SK-N-SH (cell line): ENCODE results near the gene PDE4D. TPM values are rescaled to one million over a fixed set of nuclear protein-coding genes. Genes with fewer than 3 reads are reported as not detected.

Experiments
- CTCF ChIA-PET: fragments of 300-600, 350-600 bp; formaldehyde crosslinking; extraction: SDS; loops from one replicate; lab custom pipeline; 2021; lab: Yijun Ruan, JAX
- POLR2A ChIA-PET: fragments of 350-600 bp; sonication (Branson Sonifier 250); formaldehyde crosslinking; extraction: SDS; loops from one replicate; lab custom pipeline; 2020; ENCODE audit warnings: antibody characterized with exemption, inconsistent platforms; lab: Yijun Ruan, JAX
- DNase-seq: peaks from one replicate; pipeline ENCODE4 v3.0.0; 2012
- H2AFZ ChIP-seq: fragments of 200-600 bp; sonication (generic); 2 replicates; pipeline ENCODE4 v1.8.1; 2016; ENCODE audit warnings: antibody characterized with exemption, mild to moderate bottlenecking, low read depth
- H3F3A ChIP-seq: fragments of 200-600 bp; sonication (generic); replicated peaks from 2 replicates; pipeline ENCODE3; 2016; ENCODE audit warnings: antibody characterized with exemption, mild to moderate bottlenecking; ENCODE audit not compliant: insufficient read depth
- H3K27ac ChIP-seq, 2 experiments: fragments of 200-500 bp in 1 of 2; fragments of 200-600 bp in 1 of 2; sonication (Bioruptor generic) in 1 of 2; sonication (generic), shearing (Covaris generic) in 1 of 2; 2 replicates each; pipeline versions ENCODE4 v1.5.1 to v1.6.1; 2014 to 2016; ENCODE audit warnings: low read depth in 2 of 2, inconsistent platforms in 1 of 2, low read length in 1 of 2, mild to moderate bottlenecking in 1 of 2, mixed read lengths in 1 of 2
- H3K27me3 ChIP-seq: fragments of 200-600 bp; sonication (generic), shearing (Covaris generic); 2 replicates; pipeline ENCODE4 v1.6.1; 2016; ENCODE audit warnings: mixed run types; ENCODE audit not compliant: insufficient read depth
- H3K36me3 ChIP-seq, 2 experiments: fragments of 200-500 bp in 1 of 2; fragments of 200-600 bp in 1 of 2; sonication (Bioruptor generic) in 1 of 2; sonication (generic) in 1 of 2; replicated peaks in 1 of 2; 2 replicates each; pipeline versions ENCODE3 to v1.5.1; 2014 to 2016; ENCODE audit warnings: low read length in 1 of 2, mild to moderate bottlenecking in 1 of 2; ENCODE audit not compliant: insufficient read depth in 2 of 2, control insufficient read depth in 1 of 2
- H3K4me1 ChIP-seq, 2 experiments: fragments of 200-500 bp in 1 of 2; fragments of 200-600 bp in 1 of 2; sonication (Bioruptor generic) in 1 of 2; sonication (generic), shearing (Covaris generic) in 1 of 2; 2 replicates each; pipeline versions ENCODE4 v1.5.1 to v1.6.1; 2014 to 2016; ENCODE audit warnings: low read depth in 1 of 2, low read length in 1 of 2, mixed run types in 1 of 2; ENCODE audit not compliant: insufficient read depth in 2 of 2, control insufficient read depth in 1 of 2
- H3K4me2 ChIP-seq: fragments of 200-600 bp; sonication (generic), shearing (Covaris generic); 2 replicates; pipeline ENCODE4 v1.6.1; 2017; ENCODE audit warnings: mixed run types
- H3K4me3 ChIP-seq, 2 experiments: fragments of 200-500 bp in 1 of 2; fragments of 200-600 bp in 1 of 2; sonication (Bioruptor generic) in 1 of 2; sonication (generic), shearing (Covaris generic) in 1 of 2; 2 replicates each; pipeline versions ENCODE4 v1.5.1 to v1.8.1; 2014 to 2016; ENCODE audit warnings: low read depth in 2 of 2, inconsistent platforms in 1 of 2, low read length in 1 of 2, mild to moderate bottlenecking in 1 of 2, mixed read lengths in 1 of 2, moderate library complexity in 1 of 2
- H3K79me2 ChIP-seq: fragments of 200-600 bp; sonication (generic); 2 replicates; pipeline ENCODE4 v1.8.1; 2017; ENCODE audit warnings: mild to moderate bottlenecking; ENCODE audit not compliant: insufficient read depth
- H3K9ac ChIP-seq: fragments of 200-600 bp; sonication (generic); 2 replicates; pipeline ENCODE4 v1.6.1; 2017; ENCODE audit warnings: mixed run types
- H3K9me2 ChIP-seq: fragments of 200-600 bp; sonication (generic); 2 replicates; pipeline ENCODE4 v1.6.1; 2017; ENCODE audit warnings: mixed run types
- H3K9me3 ChIP-seq: fragments of 200-600 bp; sonication (generic); 2 replicates; pipeline ENCODE4 v1.6.1; 2017; ENCODE audit warnings: mixed run types, mild to moderate bottlenecking, moderate library complexity
- H4K20me1 ChIP-seq: fragments of 200-600 bp; sonication (generic); 2 replicates; pipeline ENCODE4 v1.6.1; 2017; ENCODE audit warnings: mild to moderate bottlenecking, mixed run types; ENCODE audit not compliant: insufficient read depth
- ELF1 ChIP-seq: IDR thresholded peaks from 2 replicates; pipeline ENCODE4 v1.4.0; 2012
- EZH2phosphoT487 ChIP-seq: fragments of 200-600 bp; sonication (generic); IDR thresholded peaks from 2 replicates; pipeline ENCODE4 v1.6.1; 2017; ENCODE audit warnings: low read depth, mixed run types, mild to moderate bottlenecking, antibody characterized with exemption, moderate library complexity, borderline replicate concordance
- FOXJ3 ChIP-seq: sonication (generic); formaldehyde crosslinking; IDR thresholded peaks from 2 replicates; pipeline ENCODE4 v1.5.1; 2020; ENCODE audit warnings: mild to moderate bottlenecking, missing genetic modification reagents
- FOXM1 ChIP-seq: IDR thresholded peaks from 2 replicates; pipeline ENCODE4 v1.4.0; 2012; ENCODE audit warnings: low read depth, mild to moderate bottlenecking
- GABPA ChIP-seq: IDR thresholded peaks from 2 replicates; pipeline ENCODE4 v1.4.0; 2012; ENCODE audit warnings: low read depth, mild to moderate bottlenecking
- MAX ChIP-seq: IDR thresholded peaks from 2 replicates; pipeline ENCODE4 v1.4.0; 2012; ENCODE audit warnings: low read depth
- MEF2A ChIP-seq: IDR thresholded peaks from 2 replicates; pipeline ENCODE4 v1.4.0; 2012; ENCODE audit warnings: low read depth, borderline replicate concordance
- MXI1 ChIP-seq: IDR thresholded peaks from 2 replicates; pipeline ENCODE4 v1.6.1; 2012; ENCODE audit warnings: mild to moderate bottlenecking, low read depth, low read length, improper control_type of control experiment
- NRF1 ChIP-seq: IDR thresholded peaks from 2 replicates; pipeline ENCODE4 v1.6.1; 2012; ENCODE audit warnings: low read depth, mild to moderate bottlenecking, low read length
- POLR2AphosphoS5 ChIP-seq: IDR thresholded peaks from 2 replicates; pipeline ENCODE4 v1.6.1; 2012; ENCODE audit warnings: low read depth, low read length
- RCOR1 ChIP-seq: fragments of 150-350 bp; IDR thresholded peaks from 2 replicates; pipeline ENCODE4 v1.6.1; 2017; ENCODE audit warnings: antibody characterized with exemption, low read length
- SIN3A ChIP-seq: IDR thresholded peaks from 2 replicates; pipeline ENCODE4 v1.6.1; 2012; ENCODE audit warnings: low read depth, mild to moderate bottlenecking, low read length, moderate library complexity, borderline replicate concordance
- SMC3 ChIP-seq: IDR thresholded peaks from 2 replicates; pipeline ENCODE4 v1.6.1; 2012; ENCODE audit warnings: low read depth, low read length, improper control_type of control experiment
- TAF1 ChIP-seq: IDR thresholded peaks from 2 replicates; pipeline ENCODE4 v1.6.1; 2012; ENCODE audit warnings: low read depth, mild to moderate bottlenecking, low read length, moderate library complexity, borderline replicate concordance
- TCF12 ChIP-seq: IDR thresholded peaks from 2 replicates; pipeline ENCODE4 v1.4.0; 2012
- TEAD4 ChIP-seq: IDR thresholded peaks from 2 replicates; pipeline ENCODE4 v1.4.0; 2012; ENCODE audit warnings: mild to moderate bottlenecking, borderline replicate concordance; ENCODE audit not compliant: insufficient read depth
- YY1 ChIP-seq: IDR thresholded peaks from 2 replicates; pipeline ENCODE4 v1.4.0; 2012; ENCODE audit warnings: low read depth, mild to moderate bottlenecking
- WGBS: methylation state at CpG from one replicate; pipeline ENCODE4 v1.1.6; 2017; ENCODE audit warnings: low lambda C conversion rate; 5-methylcytosine and 5-hydroxymethylcytosine counted together
- polyA plus RNA-seq, 3 experiments: library from polyadenylated mRNA; depleted of rRNA; stranded (reverse); fragments of >200 nt; gene quantifications; 2 replicates each; pipeline ENCODE4 v1.2.3, GENCODE V29; 2012
- TF ChIP-seq, protein P1 (sequence below): fragments of 200-600 bp; sonication (generic); IDR thresholded peaks from 2 replicates; pipeline ENCODE4 v1.6.1; 2017; ENCODE audit warnings: antibody characterized with exemption, mild to moderate bottlenecking, moderate library complexity
- TF ChIP-seq, protein P2 (sequence below): IDR thresholded peaks from 2 replicates; pipeline ENCODE4 v1.4.0; 2012; ENCODE audit warnings: low read depth, borderline replicate concordance
- TF ChIP-seq, protein P3 (sequence below): IDR thresholded peaks from 2 replicates; pipeline ENCODE4 v1.6.1; 2012; ENCODE audit warnings: mild to moderate bottlenecking, low read depth, low read length, moderate library complexity

Gene PDE4D
- polyA plus RNA-seq, 1 of the 3 experiments (the other 2 are of a cell fraction) = 2.4 TPM

- Histone ChIP-seq H3K4me1 (no peaks in the 10 kb centered on the region; a peak in 1 of 4 replicates), H3F3A (no peaks in the 10 kb centered on the region), H3K79me2 (no peaks in the 10 kb centered on the region), H3K4me3 (no peak overlapping the region), H3K36me3 (no peaks in the 10 kb centered on the region), H3K4me2 (no peak overlapping the region), H3K27ac (no peak overlapping the region), H2AFZ (no peak overlapping the region), H3K9me3 (no peaks in the 10 kb centered on the region), H3K9me2 (no peaks in the 10 kb centered on the region), H4K20me1 (no peaks in the 10 kb centered on the region), H3K9ac (no peak overlapping the region), H3K27me3 (no peaks in the 10 kb centered on the region)
- ChIA-PET CTCF (interaction anchor here (0.7 to 2.4 kb wide), 11 partner anchors 12 to 457 kb away, joined by 3 to 22 read pairs (median 4); no protein-coding TSS in a partner anchor), POLR2A (no interaction called here)
- TF ChIP-seq FOXJ3 (CRISPR knock-in tag) = no peak
- no peak for TF ChIP-seq TAF1
- no peak for TF ChIP-seq EZH2phosphoT487
- TF ChIP-seq POLR2AphosphoS5 = no peak
- TF ChIP-seq NRF1 = no peak
- TF ChIP-seq MXI1 = no peak
- TF ChIP-seq, protein P1, sequence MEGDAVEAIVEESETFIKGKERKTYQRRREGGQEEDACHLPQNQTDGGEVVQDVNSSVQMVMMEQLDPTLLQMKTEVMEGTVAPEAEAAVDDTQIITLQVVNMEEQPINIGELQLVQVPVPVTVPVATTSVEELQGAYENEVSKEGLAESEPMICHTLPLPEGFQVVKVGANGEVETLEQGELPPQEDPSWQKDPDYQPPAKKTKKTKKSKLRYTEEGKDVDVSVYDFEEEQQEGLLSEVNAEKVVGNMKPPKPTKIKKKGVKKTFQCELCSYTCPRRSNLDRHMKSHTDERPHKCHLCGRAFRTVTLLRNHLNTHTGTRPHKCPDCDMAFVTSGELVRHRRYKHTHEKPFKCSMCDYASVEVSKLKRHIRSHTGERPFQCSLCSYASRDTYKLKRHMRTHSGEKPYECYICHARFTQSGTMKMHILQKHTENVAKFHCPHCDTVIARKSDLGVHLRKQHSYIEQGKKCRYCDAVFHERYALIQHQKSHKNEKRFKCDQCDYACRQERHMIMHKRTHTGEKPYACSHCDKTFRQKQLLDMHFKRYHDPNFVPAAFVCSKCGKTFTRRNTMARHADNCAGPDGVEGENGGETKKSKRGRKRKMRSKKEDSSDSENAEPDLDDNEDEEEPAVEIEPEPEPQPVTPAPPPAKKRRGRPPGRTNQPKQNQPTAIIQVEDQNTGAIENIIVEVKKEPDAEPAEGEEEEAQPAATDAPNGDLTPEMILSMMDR = no peak
- no peak for TF ChIP-seq MEF2A
- TF ChIP-seq SMC3 = no peak
- TF ChIP-seq FOXM1 = no peak
- no peak for TF ChIP-seq MAX
- TF ChIP-seq RCOR1 = no peak
- no peak for TF ChIP-seq TCF12
- TF ChIP-seq ELF1 = no peak
- no peak for TF ChIP-seq SIN3A
- TF ChIP-seq TEAD4 = no peak
- TF ChIP-seq GABPA = no peak
- TF ChIP-seq, protein P2, sequence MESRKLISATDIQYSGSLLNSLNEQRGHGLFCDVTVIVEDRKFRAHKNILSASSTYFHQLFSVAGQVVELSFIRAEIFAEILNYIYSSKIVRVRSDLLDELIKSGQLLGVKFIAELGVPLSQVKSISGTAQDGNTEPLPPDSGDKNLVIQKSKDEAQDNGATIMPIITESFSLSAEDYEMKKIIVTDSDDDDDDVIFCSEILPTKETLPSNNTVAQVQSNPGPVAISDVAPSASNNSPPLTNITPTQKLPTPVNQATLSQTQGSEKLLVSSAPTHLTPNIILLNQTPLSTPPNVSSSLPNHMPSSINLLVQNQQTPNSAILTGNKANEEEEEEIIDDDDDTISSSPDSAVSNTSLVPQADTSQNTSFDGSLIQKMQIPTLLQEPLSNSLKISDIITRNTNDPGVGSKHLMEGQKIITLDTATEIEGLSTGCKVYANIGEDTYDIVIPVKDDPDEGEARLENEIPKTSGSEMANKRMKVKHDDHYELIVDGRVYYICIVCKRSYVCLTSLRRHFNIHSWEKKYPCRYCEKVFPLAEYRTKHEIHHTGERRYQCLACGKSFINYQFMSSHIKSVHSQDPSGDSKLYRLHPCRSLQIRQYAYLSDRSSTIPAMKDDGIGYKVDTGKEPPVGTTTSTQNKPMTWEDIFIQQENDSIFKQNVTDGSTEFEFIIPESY = no peak
- TF ChIP-seq YY1 = no peak
- TF ChIP-seq, protein P3, sequence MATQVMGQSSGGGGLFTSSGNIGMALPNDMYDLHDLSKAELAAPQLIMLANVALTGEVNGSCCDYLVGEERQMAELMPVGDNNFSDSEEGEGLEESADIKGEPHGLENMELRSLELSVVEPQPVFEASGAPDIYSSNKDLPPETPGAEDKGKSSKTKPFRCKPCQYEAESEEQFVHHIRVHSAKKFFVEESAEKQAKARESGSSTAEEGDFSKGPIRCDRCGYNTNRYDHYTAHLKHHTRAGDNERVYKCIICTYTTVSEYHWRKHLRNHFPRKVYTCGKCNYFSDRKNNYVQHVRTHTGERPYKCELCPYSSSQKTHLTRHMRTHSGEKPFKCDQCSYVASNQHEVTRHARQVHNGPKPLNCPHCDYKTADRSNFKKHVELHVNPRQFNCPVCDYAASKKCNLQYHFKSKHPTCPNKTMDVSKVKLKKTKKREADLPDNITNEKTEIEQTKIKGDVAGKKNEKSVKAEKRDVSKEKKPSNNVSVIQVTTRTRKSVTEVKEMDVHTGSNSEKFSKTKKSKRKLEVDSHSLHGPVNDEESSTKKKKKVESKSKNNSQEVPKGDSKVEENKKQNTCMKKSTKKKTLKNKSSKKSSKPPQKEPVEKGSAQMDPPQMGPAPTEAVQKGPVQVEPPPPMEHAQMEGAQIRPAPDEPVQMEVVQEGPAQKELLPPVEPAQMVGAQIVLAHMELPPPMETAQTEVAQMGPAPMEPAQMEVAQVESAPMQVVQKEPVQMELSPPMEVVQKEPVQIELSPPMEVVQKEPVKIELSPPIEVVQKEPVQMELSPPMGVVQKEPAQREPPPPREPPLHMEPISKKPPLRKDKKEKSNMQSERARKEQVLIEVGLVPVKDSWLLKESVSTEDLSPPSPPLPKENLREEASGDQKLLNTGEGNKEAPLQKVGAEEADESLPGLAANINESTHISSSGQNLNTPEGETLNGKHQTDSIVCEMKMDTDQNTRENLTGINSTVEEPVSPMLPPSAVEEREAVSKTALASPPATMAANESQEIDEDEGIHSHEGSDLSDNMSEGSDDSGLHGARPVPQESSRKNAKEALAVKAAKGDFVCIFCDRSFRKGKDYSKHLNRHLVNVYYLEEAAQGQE = no peak
- WGBS = 73% methylated on average over 4 of the region's 4 CpGs
- no peak for DNase-seq
Measured at GRCh38 chr5:59216841-59217240, 676.7 kb downstream of the PDE4D start.
